ENCODE measurements around the gene FRK.

DNA sequence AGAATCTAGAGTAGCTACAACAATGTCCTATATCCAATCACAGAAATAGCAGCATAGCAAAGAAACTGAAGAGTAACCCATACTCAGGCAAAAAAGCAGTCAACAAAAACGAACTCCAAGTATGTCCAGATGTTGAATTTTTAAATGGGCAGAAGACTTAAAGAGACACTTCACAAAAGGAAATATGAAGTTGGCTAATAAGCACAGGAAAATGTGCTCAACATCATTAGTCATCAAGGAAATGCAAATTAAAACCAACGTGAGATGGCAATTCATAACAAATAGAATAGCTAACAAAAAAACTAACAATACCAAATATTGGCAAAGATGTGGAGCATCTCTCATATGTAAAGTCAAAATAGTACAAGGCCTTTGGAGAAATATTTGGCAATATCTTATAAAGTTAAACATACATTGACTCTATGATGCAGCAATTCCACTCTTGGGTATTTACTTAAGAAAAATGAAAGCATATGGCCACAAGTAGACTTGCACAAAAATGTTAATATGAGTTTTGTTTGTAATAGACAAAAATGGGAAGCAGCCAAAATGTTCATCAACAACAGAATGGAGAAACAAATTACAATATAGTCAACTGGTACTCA lies 37.7 kb downstream of the FRK start:
- no peak for TF ChIP-seq EP300 (IDR thresholded peaks at IDR 0.05)
- TF ChIP-seq, protein P1, sequence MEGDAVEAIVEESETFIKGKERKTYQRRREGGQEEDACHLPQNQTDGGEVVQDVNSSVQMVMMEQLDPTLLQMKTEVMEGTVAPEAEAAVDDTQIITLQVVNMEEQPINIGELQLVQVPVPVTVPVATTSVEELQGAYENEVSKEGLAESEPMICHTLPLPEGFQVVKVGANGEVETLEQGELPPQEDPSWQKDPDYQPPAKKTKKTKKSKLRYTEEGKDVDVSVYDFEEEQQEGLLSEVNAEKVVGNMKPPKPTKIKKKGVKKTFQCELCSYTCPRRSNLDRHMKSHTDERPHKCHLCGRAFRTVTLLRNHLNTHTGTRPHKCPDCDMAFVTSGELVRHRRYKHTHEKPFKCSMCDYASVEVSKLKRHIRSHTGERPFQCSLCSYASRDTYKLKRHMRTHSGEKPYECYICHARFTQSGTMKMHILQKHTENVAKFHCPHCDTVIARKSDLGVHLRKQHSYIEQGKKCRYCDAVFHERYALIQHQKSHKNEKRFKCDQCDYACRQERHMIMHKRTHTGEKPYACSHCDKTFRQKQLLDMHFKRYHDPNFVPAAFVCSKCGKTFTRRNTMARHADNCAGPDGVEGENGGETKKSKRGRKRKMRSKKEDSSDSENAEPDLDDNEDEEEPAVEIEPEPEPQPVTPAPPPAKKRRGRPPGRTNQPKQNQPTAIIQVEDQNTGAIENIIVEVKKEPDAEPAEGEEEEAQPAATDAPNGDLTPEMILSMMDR (IDR thresholded peaks at IDR 0.05) = no peak
